Measurements from ENCODE around the gene ADGRF5.

- TF ChIP-seq CTCF (IDR thresholded peaks at IDR 0.05; ENCODE audit: low read depth, low read length) (no peak), EZH2phosphoT487 (IDR thresholded peaks at IDR 0.05; ENCODE audit: low read depth) (no peak)
These were observed 42.7 kb downstream of the ADGRF5 start for GRCh38 chr6:46879003-46879402.
